MM.1S (cell line): ENCODE measurements around the gene ENDOU.
"Not testable (repeated sequence)": the region's sequence is repeated elsewhere in the genome, so short reads cannot be mapped to it uniquely, and the experiment has no call there.

Source experiments
- DNase-seq: peaks from one replicate; pipeline ENCODE4 v3.0.0-alpha.2; 2015
- H2AFZ ChIP-seq: fragments of 300-600 bp; sonication (generic); 2 replicates; pipeline ENCODE4 v1.6.0; 2016; ENCODE audit warnings: antibody characterized with exemption, low read length
- H3F3A ChIP-seq: fragments of 300-600 bp; sonication (generic); 2 replicates; pipeline ENCODE4 v1.6.1; 2016; ENCODE audit warnings: mild to moderate bottlenecking, antibody characterized with exemption, low read length, moderate library complexity, mixed read lengths; ENCODE audit not compliant: insufficient read depth
- H3K27ac ChIP-seq: fragments of 300-600 bp; sonication (generic); 2 replicates; pipeline ENCODE4 v1.5.1; 2016; ENCODE audit warnings: mild to moderate bottlenecking, low read length
- H3K27me3 ChIP-seq: fragments of 300-600 bp; sonication (generic); replicated peaks from 2 replicates; pipeline ENCODE4 v1.6.0; 2016; ENCODE audit warnings: low read length; ENCODE audit not compliant: insufficient read depth
- H3K36me3 ChIP-seq: fragments of 300-600 bp; sonication (generic); replicated peaks from 2 replicates; pipeline ENCODE4 v1.6.1; 2016; ENCODE audit warnings: mild to moderate bottlenecking, low read length, mixed read lengths; ENCODE audit not compliant: insufficient read depth
- H3K4me1 ChIP-seq: fragments of 300-600 bp; sonication (generic); 2 replicates; pipeline ENCODE4 v1.6.1; 2016; ENCODE audit warnings: low read length, mixed read lengths
- H3K4me2 ChIP-seq: fragments of 300-600 bp; sonication (generic); 2 replicates; pipeline ENCODE4 v1.6.0; 2016; ENCODE audit warnings: low read depth, low read length
- H3K4me3 ChIP-seq: fragments of 300-600 bp; sonication (generic); 2 replicates; pipeline ENCODE4 v1.5.1; 2016; ENCODE audit warnings: low read length, mixed read lengths
- H3K79me2 ChIP-seq: fragments of 300-600 bp; sonication (generic); 2 replicates; pipeline ENCODE4 v1.6.1; 2016; ENCODE audit warnings: mixed run types, low read length, mixed read lengths
- H3K9ac ChIP-seq: fragments of 300-600 bp; sonication (generic); 2 replicates; pipeline ENCODE4 v1.6.1; 2016; ENCODE audit warnings: low read length, mixed read lengths
- H3K9me2 ChIP-seq: fragments of 300-600 bp; sonication (generic); replicated peaks from 2 replicates; pipeline ENCODE4 v1.6.1; 2016; ENCODE audit warnings: mild to moderate bottlenecking, low read length, mixed read lengths; ENCODE audit not compliant: insufficient read depth
- H3K9me3 ChIP-seq: fragments of 300-600 bp; sonication (generic); replicated peaks from 2 replicates; pipeline ENCODE4 v1.6.1; 2016; ENCODE audit warnings: mild to moderate bottlenecking, low read length, mixed read lengths; ENCODE audit not compliant: insufficient read depth
- H4K20me1 ChIP-seq: fragments of 300-600 bp; sonication (generic); 2 replicates; pipeline ENCODE4 v1.6.1; 2016; ENCODE audit warnings: mild to moderate bottlenecking, low read length, moderate library complexity, mixed read lengths; ENCODE audit not compliant: insufficient read depth
- EZH2 ChIP-seq: fragments of 300-600 bp; sonication (generic); optimal IDR thresholded peaks from 2 replicates; pipeline ENCODE3; 2017; ENCODE audit warnings: low read depth, mild to moderate bottlenecking, antibody characterized with exemption, low read length, mixed read lengths
- EZH2phosphoT487 ChIP-seq: fragments of 300-600 bp; sonication (generic); IDR thresholded peaks from 2 replicates; pipeline ENCODE4 v1.6.1; 2018; ENCODE audit warnings: antibody characterized with exemption, low read length
- TF ChIP-seq, protein P1 (sequence below): fragments of 300-600 bp; sonication (generic); IDR thresholded peaks from 2 replicates; pipeline ENCODE4 v1.5.1; 2016; ENCODE audit warnings: antibody characterized with exemption, low read length, mixed read lengths

The ENDOU gene

DNA sequence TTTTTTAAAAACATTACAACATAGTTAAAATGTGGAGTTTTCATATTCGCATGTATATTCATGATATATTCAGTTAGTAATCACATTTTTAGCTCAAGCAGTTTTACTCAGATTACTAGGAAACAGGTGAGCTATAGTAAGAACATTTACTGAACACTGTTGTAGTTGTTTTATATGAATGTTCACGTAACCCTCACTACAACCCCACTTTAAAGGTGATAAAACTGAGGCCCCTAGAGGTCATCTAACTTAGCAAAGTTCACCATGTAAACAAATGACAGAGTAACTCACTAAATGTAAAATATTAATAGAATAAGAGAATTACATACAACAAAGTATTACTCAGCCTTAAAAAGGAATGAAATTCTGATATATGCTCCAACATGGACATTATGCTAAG is 45.5 kb downstream of the ENDOU start:
- Histone ChIP-seq H3K4me1 (no peaks in the 10 kb centered on the region), H3F3A (no peaks in the 10 kb centered on the region), H3K9me2 (no peaks in the 10 kb centered on the region), H4K20me1 (no peaks in the 10 kb centered on the region), H3K27me3 (no peaks in the 10 kb centered on the region), H3K36me3 (no peaks in the 10 kb centered on the region), H2AFZ (no peak overlapping the region), H3K4me2 (no peak overlapping the region), H3K79me2 (no peaks in the 10 kb centered on the region), H3K9me3 (no peaks in the 10 kb centered on the region), H3K27ac (no peak overlapping the region), H3K4me3 (no peak overlapping the region), H3K9ac (no peak overlapping the region)
- TF ChIP-seq, protein P1, sequence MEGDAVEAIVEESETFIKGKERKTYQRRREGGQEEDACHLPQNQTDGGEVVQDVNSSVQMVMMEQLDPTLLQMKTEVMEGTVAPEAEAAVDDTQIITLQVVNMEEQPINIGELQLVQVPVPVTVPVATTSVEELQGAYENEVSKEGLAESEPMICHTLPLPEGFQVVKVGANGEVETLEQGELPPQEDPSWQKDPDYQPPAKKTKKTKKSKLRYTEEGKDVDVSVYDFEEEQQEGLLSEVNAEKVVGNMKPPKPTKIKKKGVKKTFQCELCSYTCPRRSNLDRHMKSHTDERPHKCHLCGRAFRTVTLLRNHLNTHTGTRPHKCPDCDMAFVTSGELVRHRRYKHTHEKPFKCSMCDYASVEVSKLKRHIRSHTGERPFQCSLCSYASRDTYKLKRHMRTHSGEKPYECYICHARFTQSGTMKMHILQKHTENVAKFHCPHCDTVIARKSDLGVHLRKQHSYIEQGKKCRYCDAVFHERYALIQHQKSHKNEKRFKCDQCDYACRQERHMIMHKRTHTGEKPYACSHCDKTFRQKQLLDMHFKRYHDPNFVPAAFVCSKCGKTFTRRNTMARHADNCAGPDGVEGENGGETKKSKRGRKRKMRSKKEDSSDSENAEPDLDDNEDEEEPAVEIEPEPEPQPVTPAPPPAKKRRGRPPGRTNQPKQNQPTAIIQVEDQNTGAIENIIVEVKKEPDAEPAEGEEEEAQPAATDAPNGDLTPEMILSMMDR, result no peak
- TF ChIP-seq EZH2 (no peak), EZH2phosphoT487 (no peak)
- DNase-seq, result no peak

DNA sequence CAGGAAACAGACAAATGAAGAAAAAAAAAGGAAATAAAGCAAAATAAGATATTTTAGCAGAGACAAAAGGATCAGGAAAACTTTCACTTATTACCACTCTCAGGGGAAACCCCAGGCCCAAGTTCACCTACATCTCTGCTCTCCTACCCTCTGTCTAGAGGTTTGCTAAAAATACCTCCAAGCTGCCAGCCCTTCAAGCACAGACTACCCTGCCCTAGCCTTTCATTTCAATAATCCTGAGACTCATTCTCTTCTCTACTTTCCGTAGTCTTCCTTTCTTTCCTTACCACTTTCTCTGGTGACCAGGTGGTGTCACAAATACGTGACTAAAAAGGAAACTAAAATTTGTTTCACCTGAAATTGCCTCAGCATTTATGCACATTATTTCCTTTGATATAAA is 53.2 kb downstream of the ENDOU start:
- no peaks in the 10 kb centered on the region for H3K9me3 ChIP-seq
- no peaks in the 10 kb centered on the region for H3K36me3 ChIP-seq
- no peaks in the 10 kb centered on the region for H4K20me1 ChIP-seq
- no peak overlapping the region for H2AFZ ChIP-seq
- H3F3A ChIP-seq, result no peaks in the 10 kb centered on the region
- H3K27ac ChIP-seq, result no peak overlapping the region
- no peak overlapping the region for H3K4me2 ChIP-seq
- no peak for DNase-seq
- H3K27me3 ChIP-seq, result no peaks in the 10 kb centered on the region
- H3K79me2 ChIP-seq, result no peaks in the 10 kb centered on the region
- H3K9me2 ChIP-seq, result no peaks in the 10 kb centered on the region
- TF ChIP-seq EZH2phosphoT487 (no peak), EZH2 (no peak)
- TF ChIP-seq, protein P1, result no peak
- no peak overlapping the region for H3K4me3 ChIP-seq
- H3K9ac ChIP-seq, result no peak overlapping the region
- 0 out of 2 replicates have a peak, but pooled peaks cover 3% of the 10 kb centered on the region for H3K4me1 ChIP-seq

DNA sequence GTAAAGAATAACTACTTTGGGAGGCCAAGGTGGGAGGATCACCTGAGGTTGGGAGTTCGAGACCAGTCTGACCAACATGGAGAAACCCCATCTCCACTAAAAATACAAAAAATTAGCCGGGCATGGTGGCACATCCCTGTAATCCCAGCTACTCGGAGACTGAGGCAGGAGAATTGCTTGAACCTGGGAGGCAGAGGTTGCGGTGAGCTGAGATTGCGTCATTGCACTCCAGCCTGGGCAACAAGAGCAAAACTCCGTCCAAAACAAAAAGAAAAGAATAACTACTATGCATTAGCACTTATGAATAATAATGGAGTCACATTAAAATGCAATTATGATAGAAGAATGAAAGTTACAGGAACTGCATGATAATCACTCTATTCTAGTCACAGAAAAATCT is 57.4 kb downstream of the ENDOU start:
- not testable (repeated sequence) for H3K36me3 ChIP-seq, H3K79me2 ChIP-seq, H3K27ac ChIP-seq, H3K4me2 ChIP-seq, H3K9ac ChIP-seq, H3K9me2 ChIP-seq, H3K27me3 ChIP-seq, H3K4me1 ChIP-seq, H4K20me1 ChIP-seq, H3F3A ChIP-seq, H3K9me3 ChIP-seq, H2AFZ ChIP-seq, H3K4me3 ChIP-seq, DNase-seq
